OCI-LY7 (cell line): Measurements from ENCODE around the gene CACNA1H. TPM values are rescaled to one million over a fixed set of nuclear protein-coding genes. Genes with fewer than 3 reads are reported as not detected.

Experiments
- BruUV-seq: library from RNA; stranded (reverse); fragments of 400-500 nt; replicated peaks from 2 replicates; lab custom pipeline; 2021; lab: Mats Ljungman, UMichigan
- CTCF ChIA-PET: fragments of 300-600 bp; sonication (Branson Sonifier 250); formaldehyde crosslinking; loops from one replicate; lab custom pipeline; 2022; ENCODE audit warnings: antibody characterized with exemption; ENCODE audit not compliant: unreplicated experiment; lab: Charles Lee
- POLR2A ChIA-PET: fragments of 300-600 bp; sonication (Branson Sonifier 250); formaldehyde crosslinking; loops from one replicate; lab custom pipeline; 2022; ENCODE audit warnings: antibody characterized with exemption; lab: Charles Lee
- DNase-seq: peaks from one replicate; pipeline ENCODE4 v3.0.0-alpha.2; 2015; ENCODE audit warnings: low spot score
- H2AFZ ChIP-seq: fragments of 200-600 bp; sonication (generic), shearing (Covaris generic); 2 replicates; pipeline ENCODE4 v1.6.1; 2014; ENCODE audit warnings: mild to moderate bottlenecking, antibody characterized with exemption, low read length, moderate library complexity
- H3K27ac ChIP-seq: fragments of 200-600 bp; sonication (generic); 2 replicates; pipeline ENCODE4 v1.5.1; 2014; ENCODE audit warnings: mixed run types, low read depth, mild to moderate bottlenecking, moderate library complexity, low read length, inconsistent platforms; ENCODE audit not compliant: poor library complexity, severe bottlenecking
- H3K36me3 ChIP-seq: fragments of 200-600 bp; sonication (generic); 2 replicates; pipeline ENCODE4 v1.6.1; 2014; ENCODE audit warnings: mild to moderate bottlenecking, antibody characterized with exemption, low read length, moderate library complexity, mixed read lengths; ENCODE audit not compliant: insufficient read depth
- H3K4me1 ChIP-seq: fragments of 200-600 bp; sonication (generic); 2 replicates; pipeline ENCODE4 v1.5.1; 2014; ENCODE audit warnings: mild to moderate bottlenecking, low read length; ENCODE audit not compliant: insufficient read depth, poor library complexity, severe bottlenecking
- H3K4me2 ChIP-seq: fragments of 200-600 bp; sonication (generic); 2 replicates; pipeline ENCODE4 v1.6.1; 2014; ENCODE audit warnings: mild to moderate bottlenecking, low read length
- H3K4me3 ChIP-seq: fragments of 200-600 bp; sonication (generic); 2 replicates; pipeline ENCODE4 v1.5.1; 2014; ENCODE audit warnings: mild to moderate bottlenecking, low read depth, low read length; ENCODE audit not compliant: poor library complexity, severe bottlenecking
- H3K79me2 ChIP-seq: fragments of 200-600 bp; sonication (generic); 2 replicates; pipeline ENCODE4 v1.6.1; 2016; ENCODE audit warnings: low read depth, mild to moderate bottlenecking, low read length, moderate library complexity, mixed read lengths; ENCODE audit not compliant: insufficient read depth
- H3K9me2 ChIP-seq: fragments of 200-600 bp; sonication (generic); 2 replicates; pipeline ENCODE4 v1.6.1; 2016; ENCODE audit warnings: mild to moderate bottlenecking, low read length, mixed read lengths; ENCODE audit not compliant: insufficient read depth
- H3K9me3 ChIP-seq: fragments of 200-600 bp; sonication (generic); 2 replicates; pipeline ENCODE4 v1.6.1; 2014; ENCODE audit warnings: mild to moderate bottlenecking, mixed run types, low read length, mixed read lengths
- H4K20me1 ChIP-seq: fragments of 200-600 bp; sonication (generic); 2 replicates; pipeline ENCODE4 v1.6.1; 2014; ENCODE audit warnings: mild to moderate bottlenecking, antibody characterized with exemption, low read length, moderate library complexity, mixed read lengths; ENCODE audit not compliant: insufficient read depth
- CTCF ChIP-seq: fragments of 200-600 bp; sonication (generic); conservative IDR thresholded peaks from 2 replicates; pipeline ENCODE4 v1.5.1; 2014; ENCODE audit warnings: mild to moderate bottlenecking, antibody characterized with exemption, low read length, moderate library complexity, mixed read lengths
- EZH2phosphoT487 ChIP-seq: fragments of 200-600 bp; sonication (generic); IDR thresholded peaks from 2 replicates; pipeline ENCODE4 v1.6.1; 2018; ENCODE audit warnings: low read depth, borderline replicate concordance, mild to moderate bottlenecking, mixed run types, antibody characterized with exemption, low read length, moderate library complexity, mixed read lengths
- intact Hi-C: fragments of 100-400 bp; cut with micrococcal nuclease; formaldehyde crosslinking; loops from one replicate; pipeline ENCODE4 v1.10.0; 2022; ENCODE audit not compliant: unreplicated experiment
- total RNA-seq, 2 experiments: library from RNA; depleted of rRNA in 1 of 2; stranded (reverse); fragments of >200 nt in 1 of 2; shearing (Covaris generic) in 1 of 2; gene quantifications; 2 replicates each; pipeline ENCODE4 v1.2.3, GENCODE V29; 2014 to 2022

Gene CACNA1H
- total RNA-seq, 2 experiments from 2014 or later, result not detected

GRCh38 chr16:1134776-1135458 is 18.0 kb upstream of the CACNA1H start:
- Histone ChIP-seq H3K9me2 (no peaks in the 10 kb centered on the region), H3K4me3 (no peak overlapping the region), H3K79me2 (no peaks in the 10 kb centered on the region), H3K27ac (no peak overlapping the region), H4K20me1 (no peaks in the 10 kb centered on the region), H3K4me1 (no peaks in the 10 kb centered on the region), H3K4me2 (no peak overlapping the region), H2AFZ (no peak overlapping the region), H3K9me3 (no peaks in the 10 kb centered on the region), H3K36me3 (no peaks in the 10 kb centered on the region)
- DNase-seq, result no peak
- ChIA-PET CTCF (no interaction called here), POLR2A (no interaction called here)
- no TSS peak for BruUV-seq
- TF ChIP-seq EZH2phosphoT487 (no peak), CTCF (no peak)
- intact Hi-C loops, result no loop called here

- no peak overlapping the region for H3K4me2 ChIP-seq
- ChIA-PET CTCF (no interaction called here), POLR2A (no interaction called here)
- intact Hi-C loops, result no loop called here
- H3K9me2 ChIP-seq, result no peaks in the 10 kb centered on the region
- BruUV-seq, result no TSS peak
- no peaks in the 10 kb centered on the region for H3K36me3 ChIP-seq
- H3K9me3 ChIP-seq, result no peaks in the 10 kb centered on the region
- no peaks in the 10 kb centered on the region for H3K4me1 ChIP-seq
- TF ChIP-seq EZH2phosphoT487 (no peak), CTCF (no peak)
- no peaks in the 10 kb centered on the region for H4K20me1 ChIP-seq
- no peak overlapping the region for H3K4me3 ChIP-seq
- H2AFZ ChIP-seq, result no peak overlapping the region
- no peak for DNase-seq
- H3K27ac ChIP-seq, result no peak overlapping the region
- H3K79me2 ChIP-seq, result no peaks in the 10 kb centered on the region
Measured at GRCh38 chr16:1135459-1135825, 17.5 kb upstream of the CACNA1H start.

- H3K4me1 ChIP-seq, result no peaks in the 10 kb centered on the region
- POLR2A ChIA-PET, result no interaction called here
- H2AFZ ChIP-seq, result no peak overlapping the region
- no peaks in the 10 kb centered on the region for H3K36me3 ChIP-seq
- H4K20me1 ChIP-seq, result no peaks in the 10 kb centered on the region
- CTCF ChIA-PET, result no interaction called here
- H3K79me2 ChIP-seq, result no peaks in the 10 kb centered on the region
- DNase-seq, result no peak
- no peak overlapping the region for H3K4me2 ChIP-seq
- intact Hi-C loops, result no loop called here
- TF ChIP-seq CTCF (no peak), EZH2phosphoT487 (no peak)
- no peaks in the 10 kb centered on the region for H3K9me3 ChIP-seq
- no TSS peak for BruUV-seq
- no peak overlapping the region for H3K4me3 ChIP-seq
- H3K27ac ChIP-seq, result no peak overlapping the region
- H3K9me2 ChIP-seq, result no peaks in the 10 kb centered on the region
Measured at GRCh38 chr16:1137604-1138003, 15.3 kb upstream of the CACNA1H start.
